Esophagus muscularis mucosa (tissue), 3 donors: ENCODE measurements around the gene JMJD1C.

ENCODE experiments used
- POLR2A ChIP-seq: fragments of 450-650 bp; IDR thresholded peaks from one replicate; pipeline ENCODE4 v1.6.1; 2017; ENCODE audit warnings: antibody characterized with exemption, moderate library complexity, mild to moderate bottlenecking, low read depth
- TF ChIP-seq, protein P1 (sequence below), 3 experiments: fragments of 200-600 bp in 2 of 3; fragments of 450-650 bp in 1 of 3; sonication (generic) in 2 of 3; IDR thresholded peaks; one replicate each; pipeline ENCODE4 v1.5.1; 2017 to 2019; ENCODE audit warnings: antibody characterized with exemption in 3 of 3, mild to moderate bottlenecking in 2 of 3, moderate library complexity in 1 of 3

DNA sequence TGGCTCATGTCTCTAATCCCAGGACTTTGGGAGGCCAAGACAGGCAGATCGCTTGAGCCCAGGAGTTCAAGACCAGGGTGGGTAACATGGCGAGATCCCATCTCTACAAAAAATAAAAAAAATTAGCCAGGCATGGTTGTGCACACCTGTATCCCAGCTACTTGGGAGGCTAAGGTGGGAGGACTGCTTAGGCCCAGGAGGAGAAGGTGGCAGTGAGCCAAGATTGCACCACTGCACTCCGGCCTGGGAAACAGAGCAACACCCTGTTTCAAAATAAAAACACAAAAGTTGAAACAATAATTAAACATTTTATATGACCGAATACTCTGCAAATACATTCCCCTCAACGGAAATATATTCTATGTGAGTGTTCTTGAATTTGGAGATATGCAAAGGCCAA lies 40.3 kb downstream of the JMJD1C start:
- TF ChIP-seq, protein P1, sequence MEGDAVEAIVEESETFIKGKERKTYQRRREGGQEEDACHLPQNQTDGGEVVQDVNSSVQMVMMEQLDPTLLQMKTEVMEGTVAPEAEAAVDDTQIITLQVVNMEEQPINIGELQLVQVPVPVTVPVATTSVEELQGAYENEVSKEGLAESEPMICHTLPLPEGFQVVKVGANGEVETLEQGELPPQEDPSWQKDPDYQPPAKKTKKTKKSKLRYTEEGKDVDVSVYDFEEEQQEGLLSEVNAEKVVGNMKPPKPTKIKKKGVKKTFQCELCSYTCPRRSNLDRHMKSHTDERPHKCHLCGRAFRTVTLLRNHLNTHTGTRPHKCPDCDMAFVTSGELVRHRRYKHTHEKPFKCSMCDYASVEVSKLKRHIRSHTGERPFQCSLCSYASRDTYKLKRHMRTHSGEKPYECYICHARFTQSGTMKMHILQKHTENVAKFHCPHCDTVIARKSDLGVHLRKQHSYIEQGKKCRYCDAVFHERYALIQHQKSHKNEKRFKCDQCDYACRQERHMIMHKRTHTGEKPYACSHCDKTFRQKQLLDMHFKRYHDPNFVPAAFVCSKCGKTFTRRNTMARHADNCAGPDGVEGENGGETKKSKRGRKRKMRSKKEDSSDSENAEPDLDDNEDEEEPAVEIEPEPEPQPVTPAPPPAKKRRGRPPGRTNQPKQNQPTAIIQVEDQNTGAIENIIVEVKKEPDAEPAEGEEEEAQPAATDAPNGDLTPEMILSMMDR (IDR thresholded peaks at IDR 0.05): no peak
- no peak for TF ChIP-seq POLR2A
